ENCODE results near the gene GP2. TPM values are rescaled to one million over a fixed set of nuclear protein-coding genes. Genes with fewer than 3 reads are reported as not detected.

GP2 gene
- total and polyA plus RNA-seq, 9 donors: 0.30 to 21.0 (median 2.0) TPM; not detected in 4

DNA sequence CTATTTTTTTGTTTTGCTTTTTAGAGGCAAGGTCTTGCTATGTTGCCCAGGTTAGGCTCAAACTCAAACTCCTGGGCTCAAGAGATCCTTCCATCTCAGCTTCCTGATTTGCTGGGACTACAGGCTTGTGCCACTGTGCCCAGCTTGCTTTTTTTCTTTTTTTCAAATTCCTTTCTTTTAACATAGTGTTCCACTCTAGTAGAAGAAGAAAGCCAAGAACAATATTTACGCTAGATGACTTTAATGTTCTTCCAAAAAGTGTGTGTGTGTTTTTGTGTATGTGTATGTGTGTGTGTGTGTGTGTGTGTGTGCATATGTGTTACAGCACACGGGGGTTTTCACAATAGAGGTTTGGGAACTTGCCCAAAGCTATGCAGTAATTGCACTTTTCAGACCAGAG, 35.9 kb upstream of the GP2 start:
- Histone ChIP-seq H3K36me3 (no peaks in the 10 kb centered on the region), H3K4me1 (ENCODE audit: insufficient read depth) (no peaks in the 10 kb centered on the region), H3K9me3 (no peaks in the 10 kb centered on the region), H3K27ac (no peak overlapping the region), H3K4me3 (no peak overlapping the region), H3K27me3 (no peaks in the 10 kb centered on the region)
- intact Hi-C loops (cut with DNase I): loop anchor here in 1 of 4 donors (10.0 kb wide), 1 partner anchor 448 kb away; no protein-coding TSS in a partner anchor
- 36 to 46% (median 42%) methylated on average over 2 of the region's 2 CpGs for WGBS, 3 donors
- TF ChIP-seq CTCF (IDR thresholded peaks at IDR 0.05) (no peak), POLR2A (IDR thresholded peaks at IDR 0.05) (no peak), EP300 (IDR thresholded peaks at IDR 0.05) (no peak)
- no peak for DNase-seq

- H3K4me1 ChIP-seq (ENCODE audit: insufficient read depth): no peaks in the 10 kb centered on the region
- no peak overlapping the region for H3K27ac ChIP-seq
- TF ChIP-seq POLR2A (IDR thresholded peaks at IDR 0.05) (no peak), CTCF (IDR thresholded peaks at IDR 0.05) (no peak), EP300 (IDR thresholded peaks at IDR 0.05) (no peak)
- WGBS, 3 donors: 57 to 65% (median 59%) methylated on average over 2 of the region's 2 CpGs
- no peaks in the 10 kb centered on the region for H3K36me3 ChIP-seq
- intact Hi-C loops (cut with DNase I): loop anchor here in 1 of 4 donors (10.0 kb wide), 1 partner anchor 445 kb away; no protein-coding TSS in a partner anchor
- H3K27me3 ChIP-seq: no peaks in the 10 kb centered on the region
- no peak for DNase-seq
- no peak overlapping the region for H3K4me3 ChIP-seq
- no peaks in the 10 kb centered on the region for H3K9me3 ChIP-seq
These were observed 32.7 kb upstream of the GP2 start for GRCh38 chr16:20359997-20360396.

- Histone ChIP-seq H3K4me1 (ENCODE audit: insufficient read depth) (no peaks in the 10 kb centered on the region), H3K36me3 (no peaks in the 10 kb centered on the region), H3K9me3 (no peaks in the 10 kb centered on the region), H3K27me3 (no peaks in the 10 kb centered on the region), H3K4me3 (no peak overlapping the region), H3K27ac (no peak overlapping the region)
- TF ChIP-seq CTCF (IDR thresholded peaks at IDR 0.05): no peak
- no peak for TF ChIP-seq POLR2A (IDR thresholded peaks at IDR 0.05)
- TF ChIP-seq EP300 (IDR thresholded peaks at IDR 0.05): no peak
- WGBS, 3 donors: 71 to 75% (median 74%) methylated on average over 7 of the region's 7 CpGs
- no peak for DNase-seq
- intact Hi-C loops (cut with DNase I): no loop called here
These were observed 27.9 kb upstream of the GP2 start for GRCh38 chr16:20355114-20355782.

GRCh38 chr16:20353379-20353778, 26.1 kb upstream of the GP2 start:
- TF ChIP-seq EP300 (IDR thresholded peaks at IDR 0.05) (no peak), POLR2A (IDR thresholded peaks at IDR 0.05) (no peak), CTCF (IDR thresholded peaks at IDR 0.05) (no peak)
- Histone ChIP-seq H3K9me3 (no peaks in the 10 kb centered on the region), H3K36me3 (no peaks in the 10 kb centered on the region), H3K27ac (no peak overlapping the region), H3K4me3 (no peak overlapping the region), H3K27me3 (no peaks in the 10 kb centered on the region), H3K4me1 (ENCODE audit: insufficient read depth) (peaks cover 4% of the 10 kb centered on the region)
- intact Hi-C loops (cut with DNase I): no loop called here
- no peak for DNase-seq
